B cell (primary cell): ENCODE measurements around the gene SORT1. TPM values are rescaled to one million over a fixed set of nuclear protein-coding genes. Genes with fewer than 3 reads are reported as not detected.

Source experiments
- ATAC-seq: fragments of 200-7000 bp; cut with Tn5 transposase; one replicate; pipeline ENCODE4 v1.10.0; 2021; ENCODE audit warnings: low read depth, mild to moderate bottlenecking, moderate number of reproducible peaks, moderate library complexity
- CTCF ChIA-PET: fragments of 350-600 bp; sonication (Branson Sonifier 250); formaldehyde crosslinking; loops from one replicate; lab custom pipeline; 2021; ENCODE audit warnings: antibody characterized with exemption, inconsistent platforms; lab: Charles Lee
- POLR2A ChIA-PET: fragments of 350-600 bp; sonication (Branson Sonifier 250); formaldehyde crosslinking; loops from one replicate; lab custom pipeline; 2021; ENCODE audit warnings: antibody characterized with exemption; lab: Charles Lee
- DNase-seq: peaks from one replicate; pipeline ENCODE4 v3.0.0; 2013
- H2AFZ ChIP-seq: 2 replicates; pipeline ENCODE4 v1.6.1; 2012; ENCODE audit warnings: mild to moderate bottlenecking, low read depth, low read length; ENCODE audit not compliant: insufficient read depth, poor library complexity, severe bottlenecking
- H3K27ac ChIP-seq, 2 donors: 1 replicate in 1 of 2; 2 replicates in 1 of 2; pipeline ENCODE4 v1.5.1; 2012 to 2013; ENCODE audit warnings: low read length in 2 of 2, mild to moderate bottlenecking in 2 of 2, moderate library complexity in 1 of 2
- H3K27me3 ChIP-seq, 4 experiments: fragments of 200-600 bp in 1 of 4; sonication (generic) in 1 of 4; replicated peaks in 1 of 4; 1 replicate in 2 of 4; 2 replicates in 2 of 4; pipeline versions ENCODE4 v1.6.1 to v1.7.0; 2013 to 2016; ENCODE audit warnings: low read length in 3 of 4, mild to moderate bottlenecking in 2 of 4, mixed read lengths in 1 of 4, moderate library complexity in 1 of 4; ENCODE audit not compliant: insufficient read depth in 4 of 4, control insufficient read depth in 3 of 4; ENCODE audit errors: control extremely low read depth in 1 of 4
- H3K36me3 ChIP-seq, 2 experiments: replicated peaks in 1 of 2; 1 replicate in 1 of 2; 2 replicates in 1 of 2; pipeline versions ENCODE4 v1.6.1 to v1.7.1; 2013; ENCODE audit warnings: low read length in 1 of 2; ENCODE audit not compliant: insufficient read depth in 2 of 2, control insufficient read depth in 1 of 2; ENCODE audit errors: control extremely low read depth in 1 of 2, extremely low read depth in 1 of 2
- H3K4me1 ChIP-seq, 2 donors: fragments of 200-600 bp in 1 of 2; sonication (generic) in 1 of 2; 1 replicate in 1 of 2; 2 replicates in 1 of 2; pipeline versions ENCODE4 v1.5.1 to v1.6.1; 2013 to 2017; ENCODE audit warnings: low read length in 2 of 2; ENCODE audit not compliant: control insufficient read depth in 2 of 2, insufficient read depth in 2 of 2
- H3K4me2 ChIP-seq: replicated peaks from 2 replicates; pipeline ENCODE3; 2012; ENCODE audit warnings: mild to moderate bottlenecking, low read depth, low read length; ENCODE audit not compliant: poor library complexity, severe bottlenecking
- H3K4me3 ChIP-seq, 5 experiments: fragments of 200-600 bp in 1 of 5; sonication (generic) in 1 of 5; 1 replicate in 3 of 5; 2 replicates in 2 of 5; pipeline versions ENCODE4 v1.5.1 to v1.7.0; 2011 to 2016; ENCODE audit warnings: low read length in 4 of 5, mild to moderate bottlenecking in 4 of 5, low read depth in 2 of 5, control low read depth in 1 of 5, moderate library complexity in 1 of 5; ENCODE audit not compliant: insufficient read depth in 1 of 5; ENCODE audit errors: control extremely low read depth in 1 of 5, extremely low read depth in 1 of 5
- H3K79me2 ChIP-seq: fragments of 200-600 bp; sonication (generic); one replicate; pipeline ENCODE4 v1.6.0; 2016; ENCODE audit warnings: low read length; ENCODE audit not compliant: control insufficient read depth, insufficient read depth
- H3K9ac ChIP-seq: fragments of 200-600 bp; sonication (generic); 2 replicates; pipeline ENCODE4 v1.6.1; 2017; ENCODE audit warnings: mild to moderate bottlenecking, low read length, moderate library complexity
- H3K9me3 ChIP-seq, 3 donors: one replicate each; pipeline versions ENCODE4 v1.6.1 to v1.7.1; 2013; ENCODE audit warnings: low read length in 2 of 3; ENCODE audit not compliant: control insufficient read depth in 2 of 3, insufficient read depth in 1 of 3; ENCODE audit errors: control extremely low read depth in 1 of 3
- H4K20me1 ChIP-seq: 2 replicates; pipeline ENCODE4 v1.6.0; 2012; ENCODE audit warnings: mild to moderate bottlenecking, low read length; ENCODE audit not compliant: insufficient read depth, control insufficient read depth, poor library complexity, severe bottlenecking
- H3K27ac Mint-ChIP-seq: one replicate; pipeline ENCODE4 v1.8.0; 2021; ENCODE audit warnings: mixed read lengths
- H3K27me3 Mint-ChIP-seq: one replicate; pipeline ENCODE4 v1.8.0; 2021; ENCODE audit warnings: mixed read lengths
- H3K4me1 Mint-ChIP-seq: one replicate; pipeline ENCODE4 v1.8.0; 2021; ENCODE audit warnings: mixed read lengths
- H3K4me3 Mint-ChIP-seq: one replicate; pipeline ENCODE4 v1.8.0; 2021; ENCODE audit warnings: mixed read lengths
- H3K9me3 Mint-ChIP-seq: one replicate; pipeline ENCODE4 v1.8.0; 2022; ENCODE audit warnings: mixed read lengths; ENCODE audit not compliant: insufficient read depth
- CTCF ChIP-seq: fragments of 200-600 bp; IDR thresholded peaks from one replicate; pipeline ENCODE4 v1.8.0; 2022; ENCODE audit warnings: antibody characterized with exemption, mild to moderate bottlenecking
- EZH2 ChIP-seq: IDR thresholded peaks from 2 replicates; pipeline ENCODE4 v1.6.1; 2012; ENCODE audit warnings: borderline replicate concordance, low read depth, mild to moderate bottlenecking, moderate library complexity, low read length; ENCODE audit not compliant: insufficient read depth, poor library complexity, severe bottlenecking
- WGBS: methylation state at CpG from one replicate; pipeline ENCODE4 v1.1.5; 2013; ENCODE audit warnings: missing lambda C conversion rate; ENCODE audit not compliant: insufficient coverage; 5-methylcytosine and 5-hydroxymethylcytosine counted together
- intact Hi-C: fragments of 100-400 bp; cut with micrococcal nuclease; formaldehyde crosslinking; loops from one replicate; pipeline ENCODE4 v1.10.0; 2022
- polyA plus RNA-seq: library from polyadenylated mRNA; depleted of rRNA; stranded (reverse); fragments of >200 nt; gene quantifications from 2 replicates; pipeline ENCODE4 v1.2.3, GENCODE V29; 2012
- total RNA-seq, 2 donors: library from RNA; stranded (reverse); fragments of 120-200 nt in 1 of 2; gene quantifications; 1 replicate in 1 of 2; 2 replicates in 1 of 2; pipeline versions ENCODE4 v1.2.3 to v1.2.4, GENCODE V29; 2013 to 2022

The SORT1 gene
- total and polyA plus RNA-seq, 2 donors (not counting 1 experiment from before 2014, with no cell fraction given) = 0.13 to 0.25 TPM

GRCh38 chr1:109356505-109356904, 41.2 kb downstream of the SORT1 start:
- no CpG with 5 or more reads among the region's 1 CpG for WGBS
- Mint-ChIP-seq H3K9me3 (no peaks in the 10 kb centered on the region), H3K27me3 (peaks cover 39% of the 10 kb centered on the region), H3K4me3 (no peak overlapping the region), H3K27ac (no peak overlapping the region), H3K4me1 (no peaks in the 10 kb centered on the region)
- Histone ChIP-seq H3K4me3 (no peak overlapping the region), H3K36me3 (no peaks in the 10 kb centered on the region), H2AFZ (no peak overlapping the region), H3K4me1 (no peaks in the 10 kb centered on the region), H4K20me1 (no peaks in the 10 kb centered on the region), H3K79me2 (no peaks in the 10 kb centered on the region), H3K9me3 (no peaks in the 10 kb centered on the region), H3K27ac (no peak overlapping the region), H3K27me3 (peaks cover 0 to 2% (median 0%) of the 10 kb centered on the region in 4 experiments), H3K9ac (no peak overlapping the region), H3K4me2 (no peak overlapping the region)
- intact Hi-C loops = no loop called here
- DNase-seq = no peak
- ATAC-seq = no peak
- ChIA-PET POLR2A (interaction anchor here (0.6 kb wide), 1 partner anchor 238 kb away, joined by 4 read pairs; no protein-coding TSS in a partner anchor), CTCF (interaction anchor here (0.8 kb wide), 1 partner anchor 43 kb away, joined by 3 read pairs; no protein-coding TSS in a partner anchor)
- TF ChIP-seq CTCF (no peak), EZH2 (no peak)

DNA sequence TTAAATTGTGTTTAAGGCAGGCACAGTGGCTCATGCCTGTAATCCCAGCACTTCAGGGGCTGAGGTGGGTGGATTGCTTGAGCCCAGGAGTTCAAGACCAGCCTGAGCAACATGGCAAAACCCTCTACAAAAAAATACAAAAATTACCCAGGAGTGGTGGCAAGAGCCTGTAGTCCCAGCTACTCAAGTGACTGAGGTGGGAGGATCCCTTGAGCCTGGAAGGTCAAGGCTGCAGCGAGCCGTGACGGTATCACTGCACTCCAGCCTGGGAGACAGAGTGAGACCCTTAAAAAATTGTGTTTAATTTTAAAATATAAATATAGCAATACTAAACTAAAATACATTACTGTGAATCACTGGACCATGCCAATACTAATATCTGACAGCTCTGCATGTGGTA, 42.8 kb downstream of the SORT1 start:
- DNase-seq = no peak
- Histone ChIP-seq H3K27ac (no peak overlapping the region), H3K4me3 (no peak overlapping the region), H3K9ac (no peak overlapping the region), H3K27me3 (peaks cover 0 to 7% (median 0%) of the 10 kb centered on the region in 4 experiments), H2AFZ (no peak overlapping the region), H3K36me3 (no peaks in the 10 kb centered on the region), H3K79me2 (no peaks in the 10 kb centered on the region), H3K9me3 (no peaks in the 10 kb centered on the region), H3K4me2 (no peak overlapping the region), H3K4me1 (no peaks in the 10 kb centered on the region), H4K20me1 (no peaks in the 10 kb centered on the region)
- peaks cover 43% of the 10 kb centered on the region for H3K27me3 Mint-ChIP-seq
- intact Hi-C loops = no loop called here
- TF ChIP-seq CTCF (no peak), EZH2 (no peak)
- ChIA-PET POLR2A (no interaction called here), CTCF (no interaction called here)
- no peak for ATAC-seq
- H3K9me3 Mint-ChIP-seq = no peaks in the 10 kb centered on the region
- no peaks in the 10 kb centered on the region for H3K4me1 Mint-ChIP-seq
- no CpG with 5 or more reads among the region's 3 CpGs for WGBS
- H3K4me3 Mint-ChIP-seq = no peak overlapping the region
- no peak overlapping the region for H3K27ac Mint-ChIP-seq
